ENCODE measurements around the gene SLC26A1. TPM values are rescaled to one million over a fixed set of nuclear protein-coding genes. Genes with fewer than 3 reads are reported as not detected.

SLC26A1 gene
- total and polyA plus RNA-seq, 2 of the 13 experiments (the other 11 are each of a cell fraction or from before 2014, with no cell fraction given): 5.4 to 22.9 TPM

GRCh38 chr4:1008840-1009541, 15.8 kb upstream of the SLC26A1 start (continued):
- TF ChIP-seq GPBP1L1 (CRISPR knock-in tag; IDR thresholded peaks at IDR 0.05): no peak
- peak; percentile 16; the same call in 1 of the 2 replicates for TF ChIP-seq NRL (CRISPR knock-in tag; IDR thresholded peaks at IDR 0.05; ENCODE audit: borderline replicate concordance)
- no peak for TF ChIP-seq ZNF772 (CRISPR knock-in tag; IDR thresholded peaks at IDR 0.05)
- no peak for TF ChIP-seq NR0B2 (CRISPR knock-in tag; IDR thresholded peaks at IDR 0.05)
- TF ChIP-seq ARNT2 (CRISPR knock-in tag; IDR thresholded peaks at IDR 0.05; ENCODE audit: low read depth): no peak
- no peak for TF ChIP-seq ATAD3A (CRISPR knock-in tag; IDR thresholded peaks at IDR 0.05)
- TF ChIP-seq ZNF687 (CRISPR knock-in tag; IDR thresholded peaks at IDR 0.05): peak; percentile 51
- TF ChIP-seq AFF4 (CRISPR knock-in tag; IDR thresholded peaks at IDR 0.05): no peak
- no peak for TF ChIP-seq PATZ1 (CRISPR knock-in tag; IDR thresholded peaks at IDR 0.05)
- no peak for TF ChIP-seq ZNF510 (CRISPR knock-in tag; IDR thresholded peaks at IDR 0.05; ENCODE audit: low read depth)
- TF ChIP-seq ZNF530 (CRISPR knock-in tag; IDR thresholded peaks at IDR 0.05; ENCODE audit: low read depth): no peak
- no peak for TF ChIP-seq RFXANK (CRISPR knock-in tag; IDR thresholded peaks at IDR 0.05)
- no peak for TF ChIP-seq TEAD2 (CRISPR knock-in tag; IDR thresholded peaks at IDR 0.05)
- TF ChIP-seq ZIK1 (CRISPR knock-in tag; IDR thresholded peaks at IDR 0.05; ENCODE audit: borderline replicate concordance, low read depth): 0 out of 2 replicates have a peak, but pooled peaks have one; percentile 42
- TF ChIP-seq TFAP4 (IDR thresholded peaks at IDR 0.05; ENCODE audit: borderline replicate concordance, low read depth): no peak
- TF ChIP-seq TARDBP (CRISPR knock-in tag; IDR thresholded peaks at IDR 0.05): 0 out of 2 replicates have a peak, but pooled peaks have one; percentile 9

All from HepG2 (cell line).